Measurements from ENCODE around the gene LMO3.
"Not testable (repeated sequence)": the region's sequence is repeated elsewhere in the genome, so short reads cannot be mapped to it uniquely, and the experiment has no call there.

LMO3 gene

GRCh38 chr12:16562435-16562834, 43.5 kb downstream of the LMO3 start:
- no peak overlapping the region for H3K4me3 ChIP-seq (replicated peaks; ENCODE audit: low read depth, low read length)
- DNase-seq (ENCODE audit: low read depth) = no peak
- TF ChIP-seq CTCF (IDR thresholded peaks at IDR 0.05; ENCODE audit: low read length, missing control alignments) = no peak

- TF ChIP-seq CTCF (IDR thresholded peaks at IDR 0.05; ENCODE audit: low read length, missing control alignments) = no peak
- H3K4me3 ChIP-seq (replicated peaks; ENCODE audit: low read depth, low read length) = no peak overlapping the region
- DNase-seq (ENCODE audit: low read depth) = no peak
These were observed 45.7 kb downstream of the LMO3 start for GRCh38 chr12:16560273-16560672.

GRCh38 chr12:16555630-16556029, 50.3 kb downstream of the LMO3 start:
- no peak overlapping the region for H3K4me3 ChIP-seq (replicated peaks; ENCODE audit: low read depth, low read length)
- TF ChIP-seq CTCF (IDR thresholded peaks at IDR 0.05; ENCODE audit: low read length, missing control alignments) = no peak
- peak; percentile 97 for DNase-seq (ENCODE audit: low read depth)

- no peak for TF ChIP-seq CTCF (IDR thresholded peaks at IDR 0.05; ENCODE audit: low read length, missing control alignments)
- DNase-seq (ENCODE audit: low read depth) = peak; percentile 36
- no peak overlapping the region for H3K4me3 ChIP-seq (replicated peaks; ENCODE audit: low read depth, low read length)
These were observed 52.5 kb downstream of the LMO3 start for GRCh38 chr12:16553457-16553856.

- no peak for DNase-seq (ENCODE audit: low read depth)
- H3K4me3 ChIP-seq (replicated peaks; ENCODE audit: low read depth, low read length) = no peak overlapping the region
- TF ChIP-seq CTCF (IDR thresholded peaks at IDR 0.05; ENCODE audit: low read length, missing control alignments) = no peak
These were observed 53.7 kb downstream of the LMO3 start for GRCh38 chr12:16552301-16552700.

GRCh38 chr12:16545836-16546235, 60.1 kb downstream of the LMO3 start:
- DNase-seq (ENCODE audit: low read depth) = no peak
- no peak for TF ChIP-seq CTCF (IDR thresholded peaks at IDR 0.05; ENCODE audit: low read length, missing control alignments)
- H3K4me3 ChIP-seq (replicated peaks; ENCODE audit: low read depth, low read length) = no peak overlapping the region

GRCh38 chr12:16542586-16542985, 63.4 kb downstream of the LMO3 start:
- no peak for DNase-seq (ENCODE audit: low read depth)
- no peak for TF ChIP-seq CTCF (IDR thresholded peaks at IDR 0.05; ENCODE audit: low read length, missing control alignments)
- no peak overlapping the region for H3K4me3 ChIP-seq (replicated peaks; ENCODE audit: low read depth, low read length)

- H3K4me3 ChIP-seq (replicated peaks; ENCODE audit: low read depth, low read length); DNase-seq (ENCODE audit: low read depth): not testable (repeated sequence)
These were observed 68.3 kb downstream of the LMO3 start for GRCh38 chr12:16537652-16538051.
